SK-N-SH (cell line): ENCODE data around the gene SLC25A53.

Experiments
- CTCF ChIP-seq: fragments of 200-600 bp; sonication (generic); IDR thresholded peaks from 2 replicates; pipeline ENCODE4 v1.6.1; 2017; ENCODE audit warnings: antibody characterized with exemption, mild to moderate bottlenecking, moderate library complexity
- ELF1 ChIP-seq: IDR thresholded peaks from 2 replicates; pipeline ENCODE4 v1.4.0; 2012
- EP300 ChIP-seq, 2 experiments: IDR thresholded peaks; 2 replicates each; pipeline versions ENCODE4 v1.4.0 to v1.6.1; 2012; ENCODE audit warnings: borderline replicate concordance in 1 of 2, low read depth in 1 of 2, low read length in 1 of 2
- EZH2phosphoT487 ChIP-seq: fragments of 200-600 bp; sonication (generic); IDR thresholded peaks from 2 replicates; pipeline ENCODE4 v1.6.1; 2017; ENCODE audit warnings: low read depth, mixed run types, mild to moderate bottlenecking, antibody characterized with exemption, moderate library complexity, borderline replicate concordance
- FOXM1 ChIP-seq: IDR thresholded peaks from 2 replicates; pipeline ENCODE4 v1.4.0; 2012; ENCODE audit warnings: low read depth, mild to moderate bottlenecking
- GATA2 ChIP-seq: sonication (generic); formaldehyde crosslinking; IDR thresholded peaks from 2 replicates; pipeline ENCODE4 v1.5.0; 2020; ENCODE audit warnings: mild to moderate bottlenecking, missing genetic modification reagents
- NFIC ChIP-seq: IDR thresholded peaks from 2 replicates; pipeline ENCODE4 v1.4.0; 2012; ENCODE audit warnings: borderline replicate concordance
- POLR2AphosphoS5 ChIP-seq: IDR thresholded peaks from 2 replicates; pipeline ENCODE4 v1.6.1; 2012; ENCODE audit warnings: low read depth, low read length
- RAD21 ChIP-seq: IDR thresholded peaks from 2 replicates; pipeline ENCODE4 v1.6.1; 2012; ENCODE audit warnings: mild to moderate bottlenecking, low read length
- RCOR1 ChIP-seq: fragments of 150-350 bp; IDR thresholded peaks from 2 replicates; pipeline ENCODE4 v1.6.1; 2017; ENCODE audit warnings: antibody characterized with exemption, low read length
- SIN3A ChIP-seq: IDR thresholded peaks from 2 replicates; pipeline ENCODE4 v1.6.1; 2012; ENCODE audit warnings: low read depth, mild to moderate bottlenecking, low read length, moderate library complexity, borderline replicate concordance
- USF1 ChIP-seq: IDR thresholded peaks from 2 replicates; pipeline ENCODE4 v1.4.0; 2012; ENCODE audit warnings: low read depth, borderline replicate concordance
- YY1 ChIP-seq: IDR thresholded peaks from 2 replicates; pipeline ENCODE4 v1.4.0; 2012; ENCODE audit warnings: low read depth, mild to moderate bottlenecking

- no peak for TF ChIP-seq ELF1
- TF ChIP-seq POLR2AphosphoS5 = no peak
- no peak for TF ChIP-seq CTCF
- TF ChIP-seq USF1 = no peak
- no peak for TF ChIP-seq RAD21
- no peak for TF ChIP-seq YY1
- TF ChIP-seq SIN3A = no peak
- no peak for TF ChIP-seq NFIC
- TF ChIP-seq FOXM1 = no peak
- TF ChIP-seq RCOR1 = no peak
- TF ChIP-seq GATA2 (CRISPR knock-in tag) = no peak
- TF ChIP-seq EP300 (IDR thresholded peaks at IDR 0.05; ENCODE audit: borderline replicate concordance in 1 of 2, low read depth in 1 of 2, low read length in 1 of 2) = no peak
- no peak for TF ChIP-seq EZH2phosphoT487
Observed at GRCh38 chrX:104172121-104172520, 15.3 kb upstream of the SLC25A53 start.
